ENCODE data around the gene TULP1. TPM values are rescaled to one million over a fixed set of nuclear protein-coding genes. Genes with fewer than 3 reads are reported as not detected.

The TULP1 gene
- total RNA-seq, 4 donors from 2014 or later, result not detected

GRCh38 chr6:35453236-35453635, 59.5 kb downstream of the TULP1 start:
- TF ChIP-seq CTCF (IDR thresholded peaks at IDR 0.05; ENCODE audit: low read depth), result no peak

GRCh38 chr6:35452183-35453090, 60.3 kb downstream of the TULP1 start, which contains the start of gene FANCE:
FANCE (plus strand) TSS chr6:35452338; CDS start chr6:35452546, 208 bp downstream.
- TF ChIP-seq CTCF (IDR thresholded peaks at IDR 0.05; ENCODE audit: low read depth), result no peak

- TF ChIP-seq CTCF (IDR thresholded peaks at IDR 0.05; ENCODE audit: low read depth), result no peak
Observed at GRCh38 chr6:35451354-35452182, 61.1 kb downstream of the TULP1 start.

GRCh38 chr6:35449287-35449881, 63.3 kb downstream of the TULP1 start:
- no peak for TF ChIP-seq CTCF (IDR thresholded peaks at IDR 0.05; ENCODE audit: low read depth)

- TF ChIP-seq CTCF (IDR thresholded peaks at IDR 0.05; ENCODE audit: low read depth), result no peak
Observed at GRCh38 chr6:35448191-35448590, 64.5 kb downstream of the TULP1 start.

Small RNA genes lying within 50 kb of the gene (small RNA-seq; reads per million reads assigned to genes)
- gene MIR7111, result not detected

Other genes with a start within 250 kb of the TULP1 start
- gene DEF6, start 215.1 kb downstream of the TULP1 start, total RNA-seq, result 10 to 100 TPM in 1 of 4 donors, 1 to 10 TPM in 3; 1.9 to 13.6 (median 5.0) TPM
- gene PPARD, start 170.3 kb downstream of the TULP1 start, total RNA-seq, result 10 to 100 TPM in 1 of 4 donors, 1 to 10 TPM in 3; 6.1 to 17.3 (median 7.0) TPM
- 10 to 100 TPM in 2 of 4 donors, 1 to 10 TPM in 2; 2.6 to 15.3 (median 9.9) TPM for gene FANCE, start 60.6 kb downstream of the TULP1 start, total RNA-seq
- 1,000 to 10,000 TPM in 3 of 4 donors, 100 to 1,000 TPM in 1; 985 to 1,194 (median 1,120) TPM for gene RPL10A, start 44.5 kb downstream of the TULP1 start, total RNA-seq
- gene TEAD3, start 15.8 kb downstream of the TULP1 start, total RNA-seq, result 1 to 10 TPM; 4.1 to 6.2 (median 4.7) TPM
- 100 to 1,000 TPM; 332 to 758 (median 703) TPM for gene FKBP5, start 176.0 kb upstream of the TULP1 start, total RNA-seq
- gene ARMC12, start 224.1 kb upstream of the TULP1 start, total RNA-seq, result 1 to 10 TPM in 2 of 4 donors, under 1 TPM in 2; 0.51 to 1.7 (median 1.0) TPM